Transverse colon (tissue), 4 donors: ENCODE results near the gene SART3. TPM values are rescaled to one million over a fixed set of nuclear protein-coding genes. Genes with fewer than 3 reads are reported as not detected.

Experiments used
- DNase-seq: peaks from one replicate; pipeline ENCODE4 v3.0.0-alpha.2; 2019
- H3K27ac ChIP-seq, 4 donors: fragments of 200-600 bp; sonication (generic); 2 replicates each; pipeline ENCODE4 v1.5.1; 2016 to 2018; ENCODE audit warnings: inconsistent platforms in 4 of 4
- H3K27me3 ChIP-seq: fragments of 200-600 bp; sonication (generic); 2 replicates; pipeline ENCODE4 v1.5.1; 2017; ENCODE audit warnings: inconsistent platforms
- H3K36me3 ChIP-seq, 4 donors: fragments of 200-600 bp; sonication (generic); 2 replicates each; pipeline ENCODE4 v1.5.1; 2017 to 2019; ENCODE audit warnings: inconsistent platforms in 4 of 4
- H3K4me1 ChIP-seq, 4 donors: fragments of 200-600 bp; sonication (generic); 2 replicates each; pipeline ENCODE4 v1.5.1; 2017 to 2020; ENCODE audit warnings: inconsistent platforms in 4 of 4
- H3K4me3 ChIP-seq, 4 donors: fragments of 200-600 bp; sonication (generic); 1 replicate in 1 of 4; 2 replicates in 3 of 4; pipeline versions ENCODE4 v1.5.1 to v1.6.1; 2017 to 2019; ENCODE audit warnings: inconsistent platforms in 4 of 4
- H3K9me3 ChIP-seq, 2 donors: fragments of 200-600 bp; sonication (generic); 2 replicates each; pipeline ENCODE4 v1.5.1; 2017 to 2019; ENCODE audit warnings: inconsistent platforms in 2 of 2
- CTCF ChIP-seq, 5 experiments: fragments of 200-600 bp in 3 of 5; fragments of 450-650 bp in 2 of 5; sonication (generic) in 3 of 5; IDR thresholded peaks; 1 replicate in 2 of 5; 2 replicates in 3 of 5; pipeline ENCODE4 v1.5.1; 2016 to 2017; ENCODE audit warnings: antibody characterized with exemption in 5 of 5, inconsistent platforms in 3 of 5, mild to moderate bottlenecking in 2 of 5, moderate library complexity in 1 of 5
- EP300 ChIP-seq: sonication (generic); formaldehyde crosslinking; IDR thresholded peaks from one replicate; pipeline ENCODE4 v1.6.1; 2017; ENCODE audit warnings: antibody characterized with exemption, low read depth
- POLR2A ChIP-seq: fragments of 450-650 bp; IDR thresholded peaks from one replicate; pipeline ENCODE4 v1.6.1; 2016; ENCODE audit warnings: antibody characterized with exemption, mild to moderate bottlenecking, moderate library complexity
- POLR2AphosphoS5 ChIP-seq, 3 donors: sonication (generic); formaldehyde crosslinking; IDR thresholded peaks; one replicate each; pipeline ENCODE4 v1.6.1; 2016; ENCODE audit warnings: antibody characterized with exemption in 3 of 3
- WGBS, 2 donors: methylation state at CpG; one replicate each; pipeline ENCODE4 v1.1.5; 2018; ENCODE audit warnings: low coverage in 1 of 2; 5-methylcytosine and 5-hydroxymethylcytosine counted together
- in situ Hi-C, 4 donors: fragments of 200-750 bp; cut with MboI; loops; one replicate each; pipeline versions ENCODE4 v1.15.0 to v1.15.1; 2017; ENCODE audit warnings: low sequenced_read_pairs in 3 of 4, low pct_ligation_motif_present in 1 of 4, low pct_unique_long_range_greater_than_20kb in 1 of 4
- intact Hi-C: fragments of 100-400 bp; cut with DNase I; formaldehyde crosslinking; loops from one replicate; pipeline ENCODE4 v1.15.1; 2023; ENCODE audit warnings: low total_unique reads
- total RNA-seq, 4 donors: library from RNA; depleted of rRNA; stranded (reverse); fragments of >200 nt; gene quantifications; one replicate each; pipeline ENCODE4 v1.1.0, GENCODE V29; 2016

Gene SART3
- total RNA-seq, 4 donors from 2014 or later: 25.3 to 177 (median 77.4) TPM

GRCh38 chr12:108509806-108510205, 51.2 kb downstream of the SART3 start:
- intact Hi-C loops (no loop called here), in situ Hi-C loops (no loop called here)
- H3K27me3 ChIP-seq: no peaks in the 10 kb centered on the region
- H3K4me3 ChIP-seq: no peak overlapping the region
- peaks cover 0 to 10% (median 0%) of the 10 kb centered on the region in 4 donors for H3K4me1 ChIP-seq
- WGBS, 2 donors: 68 to 100% methylated on average over 1 of the region's 1 CpG
- DNase-seq: no peak
- no peaks in the 10 kb centered on the region for H3K9me3 ChIP-seq
- TF ChIP-seq POLR2AphosphoS5 (IDR thresholded peaks at IDR 0.05) (no peak), CTCF (IDR thresholded peaks at IDR 0.05) (no peak), EP300 (no peak), POLR2A (no peak)
- H3K36me3 ChIP-seq: no peaks in the 10 kb centered on the region
- H3K27ac ChIP-seq: no peak overlapping the region

GRCh38 chr12:108507971-108508642, 52.9 kb downstream of the SART3 start:
- Histone ChIP-seq H3K27ac (no peak overlapping the region), H3K27me3 (no peaks in the 10 kb centered on the region), H3K9me3 (peaks cover 3% of the 10 kb centered on the region in 2 donors), H3K36me3 (no peaks in the 10 kb centered on the region), H3K4me3 (no peak overlapping the region), H3K4me1 (peaks cover 0 to 4% (median 0%) of the 10 kb centered on the region in 4 donors)
- in situ Hi-C loops: no loop called here
- DNase-seq: no peak
- intact Hi-C loops: no loop called here
- TF ChIP-seq CTCF (IDR thresholded peaks at IDR 0.05): no peak
- TF ChIP-seq EP300: no peak
- no peak for TF ChIP-seq POLR2AphosphoS5 (IDR thresholded peaks at IDR 0.05)
- TF ChIP-seq POLR2A: no peak
- 58% methylated on average over 3 of the region's 3 CpGs; no CpG with 5 or more reads in 1 of the 2 donors for WGBS, 2 donors

- no peaks in the 10 kb centered on the region for H3K4me1 ChIP-seq
- no peak for DNase-seq
- H3K4me3 ChIP-seq: no peak overlapping the region
- H3K27ac ChIP-seq: no peak overlapping the region
- intact Hi-C loops: no loop called here
- WGBS, 2 donors: 73 to 74% methylated on average over 4 to 7 of the region's 7 CpGs
- no peaks in the 10 kb centered on the region for H3K36me3 ChIP-seq
- H3K9me3 ChIP-seq: peaks cover 9 to 13% of the 10 kb centered on the region in 2 donors
- TF ChIP-seq POLR2AphosphoS5 (IDR thresholded peaks at IDR 0.05): no peak
- no peak for TF ChIP-seq EP300
- no peak for TF ChIP-seq CTCF (IDR thresholded peaks at IDR 0.05)
- TF ChIP-seq POLR2A: no peak
- no peaks in the 10 kb centered on the region for H3K27me3 ChIP-seq
- in situ Hi-C loops: no loop called here
These were observed 55.8 kb downstream of the SART3 start for GRCh38 chr12:108505129-108505528.

GRCh38 chr12:108502922-108503321, 58.1 kb downstream of the SART3 start:
- H3K27ac ChIP-seq: no peak overlapping the region
- DNase-seq: no peak
- H3K36me3 ChIP-seq: no peaks in the 10 kb centered on the region
- TF ChIP-seq EP300 (no peak), CTCF (IDR thresholded peaks at IDR 0.05) (no peak), POLR2AphosphoS5 (IDR thresholded peaks at IDR 0.05) (no peak), POLR2A (no peak)
- WGBS, 2 donors: 82 to 87% methylated on average over 2 of the region's 2 CpGs
- H3K9me3 ChIP-seq: peaks cover 9 to 13% of the 10 kb centered on the region in 2 donors
- no peaks in the 10 kb centered on the region for H3K27me3 ChIP-seq
- intact Hi-C loops: no loop called here
- no peaks in the 10 kb centered on the region for H3K4me1 ChIP-seq
- no peak overlapping the region for H3K4me3 ChIP-seq
- in situ Hi-C loops: no loop called here
